GM21447 (cell line): Measurements from ENCODE around the gene KITLG.
"Not testable (repeated sequence)": the region's sequence is repeated elsewhere in the genome, so short reads cannot be mapped to it uniquely, and the experiment has no call there.

Experiments
- ATAC-seq: cut with Tn5 transposase; IDR thresholded peaks from one replicate; pipeline ENCODE4 v1.9.1; 2021; ENCODE audit not compliant: unreplicated experiment

The KITLG gene, protein sequence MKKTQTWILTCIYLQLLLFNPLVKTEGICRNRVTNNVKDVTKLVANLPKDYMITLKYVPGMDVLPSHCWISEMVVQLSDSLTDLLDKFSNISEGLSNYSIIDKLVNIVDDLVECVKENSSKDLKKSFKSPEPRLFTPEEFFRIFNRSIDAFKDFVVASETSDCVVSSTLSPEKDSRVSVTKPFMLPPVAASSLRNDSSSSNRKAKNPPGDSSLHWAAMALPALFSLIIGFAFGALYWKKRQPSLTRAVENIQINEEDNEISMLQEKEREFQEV

DNA sequence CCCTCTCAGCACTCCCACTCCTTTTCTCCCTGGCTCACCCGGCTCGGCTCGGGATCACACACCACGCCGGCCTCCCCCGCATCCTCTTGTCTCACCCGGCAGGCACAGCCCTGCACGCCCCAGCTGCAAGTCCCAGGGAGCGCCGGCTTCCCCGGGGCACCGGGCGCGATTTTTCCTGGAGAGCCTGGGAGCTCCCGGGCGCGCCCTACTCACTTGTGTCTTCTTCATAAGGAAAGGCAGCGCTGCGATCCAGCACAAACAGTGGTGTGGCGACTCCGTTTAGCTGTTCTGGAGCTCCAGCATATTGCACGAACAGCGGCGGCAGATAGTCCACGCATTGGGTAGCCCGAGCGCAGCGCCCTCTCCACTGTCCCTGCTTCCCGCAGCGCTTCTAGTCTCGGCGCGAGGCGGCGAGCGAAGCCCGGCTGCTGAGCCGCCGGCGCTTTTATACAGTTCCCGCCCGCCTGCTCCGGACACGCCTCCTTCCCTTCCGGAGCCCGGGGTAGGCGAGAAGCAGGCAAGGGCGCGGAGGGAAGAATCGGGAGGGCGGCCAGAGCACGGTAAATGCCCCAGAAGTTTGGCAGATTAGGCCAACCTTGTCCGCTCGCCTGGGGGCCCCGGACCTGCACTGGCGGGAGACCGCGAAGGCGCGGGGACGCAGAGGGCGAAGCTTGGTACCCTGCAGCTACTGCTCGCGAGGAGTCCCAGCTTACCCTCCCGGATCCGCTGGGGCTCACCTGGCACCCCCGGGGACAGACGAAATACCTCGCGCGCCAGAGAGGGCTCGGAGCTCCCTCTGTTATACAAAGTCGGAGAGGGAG lies at the start of gene KITLG:
KITLG (minus strand) TSS at position 421 of the 821 bp plus-strand sequence; CDS start at position 228, 193 bp downstream.
- ATAC-seq = peak; percentile 70

DNA sequence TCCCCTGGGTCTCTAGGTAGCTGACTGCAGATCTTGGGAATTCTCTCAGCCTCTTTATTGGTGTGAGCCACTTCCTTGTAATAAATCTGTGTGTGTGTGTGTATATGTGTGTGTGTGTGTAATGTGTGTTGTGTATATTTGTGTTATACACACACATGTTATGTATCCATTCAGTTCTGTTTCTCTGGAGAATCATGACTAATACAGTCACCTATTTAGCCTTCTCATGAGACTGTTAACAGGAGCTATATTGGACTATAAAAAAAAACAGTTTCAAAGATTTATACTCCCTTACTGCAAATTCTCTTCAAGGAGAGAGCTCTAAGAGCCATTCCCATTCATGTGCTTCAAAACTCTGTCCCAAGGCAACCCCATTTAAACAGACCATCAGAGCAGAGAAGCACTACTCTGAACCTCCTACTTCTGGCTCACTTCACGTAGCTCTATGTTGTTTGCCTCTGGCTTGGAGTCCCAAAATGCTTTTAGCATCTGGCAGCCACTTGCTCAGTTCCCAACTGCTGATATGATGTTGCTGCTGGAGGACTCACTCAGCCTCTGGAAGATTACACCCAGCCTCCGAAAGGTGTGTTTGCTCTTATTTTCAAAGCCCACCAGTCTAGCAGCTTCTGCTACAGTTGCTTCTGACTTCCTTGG lies 48.7 kb upstream of the KITLG start:
- no peak for ATAC-seq

DNA sequence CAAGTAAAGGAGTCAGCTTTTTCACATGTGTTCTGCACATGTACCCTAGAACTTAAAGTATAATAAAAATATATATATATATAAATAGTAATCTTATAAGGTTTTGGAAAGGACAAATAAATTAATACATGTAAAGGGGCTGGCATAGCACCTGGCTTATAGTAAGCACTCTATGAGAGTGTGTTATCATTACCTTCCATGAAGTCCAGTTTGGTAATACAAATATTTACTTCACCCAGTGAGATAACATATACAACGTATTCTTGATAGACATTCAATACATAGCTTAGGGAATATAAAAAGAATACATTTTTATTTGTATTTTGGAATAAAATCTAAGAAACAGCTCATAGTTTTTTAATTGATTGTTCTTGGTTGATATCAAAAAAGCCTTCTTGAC lies 47.8 kb upstream of the KITLG start:
- ATAC-seq = not testable (repeated sequence)

DNA sequence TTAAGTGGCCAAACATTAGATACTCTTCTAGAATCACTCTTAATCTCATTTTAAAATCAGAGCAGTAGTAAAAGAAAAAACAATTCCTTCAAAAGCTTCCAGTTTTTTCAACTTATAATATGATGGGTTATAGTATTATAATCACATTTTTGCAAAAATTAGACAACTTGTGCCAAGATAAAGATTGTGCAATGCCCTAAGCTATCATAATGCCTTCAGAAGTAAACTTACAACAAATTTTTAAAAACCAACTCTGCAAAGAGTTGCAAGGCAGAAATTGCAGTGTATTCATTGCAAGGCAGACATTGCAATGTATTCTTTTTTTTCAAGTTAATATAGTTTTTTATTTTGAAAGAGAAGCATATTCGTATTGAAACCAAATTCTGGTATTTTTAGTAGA lies 47.2 kb upstream of the KITLG start:
- no peak for ATAC-seq

DNA sequence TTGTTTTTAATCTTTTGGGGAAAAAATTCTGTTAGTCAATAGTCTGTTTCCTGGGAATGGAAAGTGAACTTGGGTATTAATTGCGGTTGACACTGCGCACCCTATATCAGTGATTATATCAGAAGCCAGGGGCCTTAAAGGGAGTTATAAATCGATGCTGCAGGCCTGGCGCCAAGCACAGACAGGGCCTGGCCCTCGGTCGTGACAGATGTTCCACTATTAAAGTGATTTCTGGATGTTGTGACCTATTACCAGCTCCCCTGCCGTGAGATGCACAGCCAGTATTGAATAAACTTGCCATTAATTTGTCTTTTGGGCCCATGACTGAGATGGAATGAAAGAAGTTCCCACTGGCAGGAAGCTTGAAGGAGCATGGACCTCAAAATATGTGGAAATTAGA lies 45.1 kb upstream of the KITLG start:
- ATAC-seq = no peak

DNA sequence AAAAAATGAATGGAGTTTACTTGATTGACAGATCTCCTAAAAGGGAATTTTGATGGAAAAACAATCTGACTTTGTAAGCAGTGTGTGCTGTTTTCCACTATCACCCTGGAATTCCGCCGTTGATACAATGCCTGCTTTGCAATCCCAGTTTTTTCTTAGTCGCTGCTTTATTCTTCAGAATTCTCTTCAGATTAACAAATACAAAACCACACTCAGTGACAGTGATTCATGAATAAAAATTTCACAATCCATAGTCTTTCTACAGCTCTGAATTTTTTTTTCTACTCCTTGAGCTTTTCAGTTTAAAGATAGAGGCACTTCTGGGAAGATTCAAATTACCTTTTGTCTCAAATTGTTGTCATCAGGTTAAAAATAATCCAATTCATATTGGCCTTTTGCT lies 44.6 kb upstream of the KITLG start:
- ATAC-seq = no peak

DNA sequence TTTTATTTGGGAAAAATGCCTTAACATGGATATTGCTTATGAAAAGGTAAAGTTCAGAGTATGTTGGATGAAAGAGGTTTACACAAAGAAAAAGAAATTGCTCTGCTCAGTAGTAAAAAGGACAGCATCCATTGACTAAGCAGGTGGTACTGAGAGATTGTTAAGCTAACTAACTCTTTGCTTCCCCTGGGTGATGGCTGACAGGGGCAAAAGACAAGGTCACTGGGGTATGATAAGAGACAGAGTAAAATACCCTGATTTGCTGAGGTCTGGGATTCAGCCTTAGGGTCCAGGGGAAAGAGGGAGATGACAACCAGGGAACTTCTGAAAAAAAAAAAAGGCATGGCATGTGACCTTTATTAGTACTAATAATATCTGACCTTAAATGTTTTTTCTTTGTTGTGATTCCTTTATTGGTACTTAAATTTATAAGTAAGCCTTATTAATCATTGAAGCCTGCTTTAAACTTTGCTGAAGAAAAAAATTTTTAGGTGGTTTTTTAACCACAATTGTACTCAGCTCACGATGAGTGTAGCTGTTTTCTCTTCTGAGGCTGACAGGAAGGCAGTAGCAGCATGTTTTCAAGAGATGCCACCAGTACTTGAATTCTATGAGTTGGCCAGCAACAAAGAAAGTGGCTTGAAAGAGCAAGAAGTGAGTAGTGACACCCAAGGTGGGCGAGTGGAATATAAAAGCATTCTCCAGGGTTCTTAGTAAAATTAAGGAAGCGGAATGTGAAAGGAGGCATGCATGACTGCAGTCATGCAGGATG lies 43.7 kb upstream of the KITLG start:
- ATAC-seq = no peak

DNA sequence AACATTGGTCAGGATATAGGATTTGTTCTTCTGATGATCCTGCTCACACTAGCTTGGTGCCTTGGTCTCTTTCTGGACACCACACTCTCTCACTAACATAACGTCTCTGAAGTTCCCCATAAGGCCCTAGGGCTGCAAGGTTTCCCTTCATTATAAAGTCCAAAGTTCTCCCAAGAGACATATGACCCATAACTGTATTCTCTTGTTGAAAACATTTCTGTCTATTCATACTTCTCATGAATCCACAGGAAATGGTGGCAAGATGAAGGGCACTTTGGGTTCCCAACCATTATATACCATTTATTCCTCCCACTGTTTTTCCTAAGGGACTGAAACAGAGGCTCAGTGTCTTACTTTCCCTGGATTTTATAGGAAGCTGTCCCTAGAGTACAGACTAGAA lies 37.1 kb upstream of the KITLG start:
- ATAC-seq = no peak

DNA sequence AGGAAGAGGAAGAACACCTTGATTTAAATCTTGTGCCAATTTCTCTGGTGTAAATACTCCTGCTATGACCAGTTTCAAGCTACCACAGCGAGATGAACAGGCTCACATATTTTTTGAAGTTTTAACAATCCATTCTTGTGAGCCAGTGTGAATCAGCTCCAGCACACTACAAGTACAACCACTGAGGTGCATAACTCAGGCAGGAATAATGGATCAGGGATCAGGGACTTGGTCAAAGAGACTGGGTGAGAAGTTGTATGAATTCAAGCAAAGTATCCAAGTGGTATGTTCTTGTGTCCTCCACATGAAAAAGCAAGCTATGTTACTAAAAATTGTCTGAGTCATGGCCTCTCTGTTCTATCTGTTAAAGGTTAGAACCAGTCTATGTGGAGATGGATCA lies 35.2 kb upstream of the KITLG start:
- ATAC-seq = no peak

DNA sequence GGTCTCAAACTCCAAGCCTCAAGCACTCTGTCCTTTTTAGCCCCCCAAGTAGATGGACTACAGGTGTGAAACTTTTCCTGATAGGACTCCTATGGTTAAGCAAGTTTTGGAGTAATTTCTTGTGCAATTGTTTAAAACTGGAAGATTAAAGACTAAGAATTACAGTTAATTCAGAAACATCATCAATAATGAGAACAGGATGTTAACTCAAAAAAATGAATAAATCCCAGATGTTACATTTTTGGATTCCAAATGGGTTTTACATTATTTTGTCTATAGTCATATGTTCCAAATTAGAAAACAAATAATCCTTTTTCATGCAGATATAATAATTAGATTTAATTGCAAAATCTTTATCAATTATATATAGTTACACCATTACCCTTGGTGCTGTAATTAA lies 24.4 kb upstream of the KITLG start:
- ATAC-seq = no peak

DNA sequence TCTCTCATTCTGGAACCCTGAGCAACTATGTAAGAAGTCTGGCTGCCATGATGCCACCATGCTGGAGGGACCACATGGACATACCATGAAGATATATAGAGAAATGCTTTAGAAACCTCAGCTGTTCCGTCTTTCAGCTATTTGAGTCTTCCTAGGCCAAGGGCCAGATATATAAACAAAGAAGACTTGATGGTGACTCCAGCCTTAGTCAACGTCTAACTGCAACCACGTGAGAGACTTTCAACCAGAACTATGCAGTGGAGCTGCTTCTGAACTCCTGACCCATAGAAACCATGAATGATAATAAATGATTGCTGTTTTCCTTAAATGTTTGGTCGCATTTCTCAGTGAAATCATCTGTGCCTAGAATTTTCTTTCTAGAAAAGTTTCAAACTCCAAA lies 20.0 kb upstream of the KITLG start:
- ATAC-seq = no peak

DNA sequence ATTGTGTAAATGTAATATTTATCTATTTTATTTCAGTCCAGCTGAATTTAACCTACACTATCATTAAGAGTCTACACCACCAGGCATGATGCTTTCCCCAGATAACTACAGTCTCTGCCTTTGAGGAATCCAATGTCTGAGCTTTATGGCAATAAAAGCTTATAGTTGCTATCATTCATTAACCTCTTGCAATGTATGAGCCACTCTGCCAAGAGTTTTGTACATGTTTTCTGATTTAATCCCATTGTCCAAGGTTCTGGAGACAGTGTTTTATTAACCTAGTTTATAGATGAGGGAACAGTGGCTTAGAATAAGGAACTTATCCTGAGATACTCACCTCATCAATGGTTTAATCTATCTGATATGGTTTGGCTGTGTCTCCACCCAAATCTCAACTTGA lies 17.1 kb upstream of the KITLG start:
- no peak for ATAC-seq

DNA sequence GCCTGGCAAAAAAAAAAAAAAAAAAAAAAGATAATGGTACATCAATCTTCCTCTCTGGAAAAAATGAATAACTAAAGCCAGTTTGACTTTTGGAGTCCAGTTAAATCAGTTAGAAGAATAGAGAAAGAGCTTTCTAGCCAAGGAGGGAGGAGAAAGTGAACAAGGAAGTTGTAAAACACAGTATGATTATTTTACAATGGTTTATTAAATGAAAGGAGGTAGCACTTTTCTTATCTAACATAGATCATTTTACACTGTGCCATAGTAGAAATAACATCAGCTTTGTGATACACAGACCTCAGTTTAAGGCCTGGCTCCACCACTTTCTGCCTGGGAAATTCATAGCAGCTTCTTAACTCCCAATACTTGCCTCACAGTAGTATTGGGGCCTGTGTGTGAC lies 15.4 kb upstream of the KITLG start:
- ATAC-seq = no peak

DNA sequence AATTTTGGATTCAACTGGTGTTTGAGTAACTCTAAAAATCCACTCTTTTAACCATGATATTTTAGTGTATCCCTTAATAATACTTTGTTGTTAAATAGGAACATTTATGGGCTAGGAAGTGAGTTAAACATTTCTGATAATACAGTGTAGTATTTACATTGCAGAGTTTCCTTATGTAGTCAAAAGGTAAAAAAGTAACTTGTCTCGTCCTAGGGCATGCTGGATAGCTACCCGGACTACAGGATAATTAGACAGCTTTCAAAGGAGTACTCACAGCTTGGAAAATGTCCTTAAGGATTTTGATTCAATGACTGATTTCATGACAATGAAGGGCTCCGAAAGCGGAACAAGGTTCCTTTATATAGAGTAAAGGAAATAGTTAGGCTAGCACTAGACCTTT lies 14.5 kb upstream of the KITLG start:
- no peak for ATAC-seq

DNA sequence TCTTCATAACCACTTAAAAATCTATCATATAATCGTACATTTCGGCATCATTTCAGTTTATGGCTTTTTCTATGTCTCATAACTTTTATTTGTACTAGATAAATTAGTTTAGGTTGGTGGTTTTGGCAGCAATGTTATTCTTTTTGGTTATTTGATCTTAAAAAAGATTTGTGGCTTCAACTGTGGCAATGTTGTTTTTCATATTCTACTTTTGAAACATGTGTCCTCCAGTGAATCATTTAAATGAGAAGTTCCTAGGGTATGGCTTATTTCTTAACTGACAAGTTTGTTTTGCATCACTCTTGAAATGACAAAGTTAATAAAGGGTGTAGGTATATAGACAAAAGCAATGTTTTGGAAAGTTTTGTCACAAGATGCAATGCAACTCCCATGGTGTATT lies 11.1 kb upstream of the KITLG start:
- ATAC-seq = no peak

DNA sequence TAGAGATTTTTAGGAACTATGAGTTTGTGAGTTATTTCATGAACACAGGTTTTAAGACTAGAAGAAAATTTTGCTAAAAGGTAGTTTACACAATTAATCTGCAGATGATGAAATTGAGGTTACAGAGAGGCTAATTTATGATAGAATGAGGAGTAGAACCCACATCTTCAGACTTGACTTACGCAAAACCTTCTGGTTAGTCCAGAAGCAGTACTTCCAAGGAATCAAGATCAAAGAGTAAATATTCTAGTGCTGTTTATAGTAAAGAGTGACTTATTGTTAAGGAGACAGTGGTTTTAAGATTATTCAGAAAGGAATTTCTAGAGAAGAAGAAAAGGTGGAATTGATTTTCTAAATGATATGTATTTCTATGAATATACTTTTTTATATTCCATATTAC lies 10.6 kb upstream of the KITLG start:
- no peak for ATAC-seq

DNA sequence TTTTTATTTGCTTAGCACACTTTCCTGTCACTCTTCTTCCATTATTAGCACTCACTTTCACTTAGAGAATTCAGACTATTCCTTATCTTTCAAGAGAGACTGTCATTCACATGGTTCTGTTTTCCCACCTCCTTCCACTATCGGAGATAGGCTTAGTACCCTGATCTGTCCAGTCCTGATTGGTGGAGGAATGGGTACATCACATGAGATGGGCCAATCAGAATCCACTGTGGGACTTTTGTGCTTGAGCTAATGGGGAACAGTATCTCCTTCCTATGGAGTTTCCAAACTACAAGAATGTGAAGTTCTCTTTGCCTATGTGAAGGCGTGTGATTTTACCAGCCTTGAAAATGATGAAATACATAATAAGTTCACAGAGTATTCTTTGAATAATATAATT lies 4.8 kb upstream of the KITLG start:
- no peak for ATAC-seq

DNA sequence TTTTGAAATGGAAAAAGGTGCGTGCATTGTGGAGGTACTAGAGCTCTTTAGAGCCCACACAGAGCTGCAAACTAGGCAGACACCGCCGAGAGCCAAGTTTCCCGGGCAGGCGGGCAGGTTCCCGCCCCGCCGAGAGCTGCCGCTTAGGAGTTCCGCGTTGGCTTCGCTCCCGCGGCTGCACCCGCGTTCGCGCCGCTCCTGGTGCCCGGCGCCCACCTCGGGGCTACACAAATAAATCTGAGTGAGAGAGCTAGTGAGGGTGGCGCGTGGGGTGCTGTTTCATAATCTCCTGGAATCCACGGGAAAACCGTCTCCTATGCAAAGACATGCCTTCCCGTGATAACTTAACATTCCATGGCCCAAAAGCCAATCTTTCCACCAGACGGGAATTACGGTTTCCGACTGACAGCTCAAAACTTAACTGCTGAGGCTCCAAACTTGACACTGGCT lies 645 bp downstream of the KITLG start:
- ATAC-seq = no peak

DNA sequence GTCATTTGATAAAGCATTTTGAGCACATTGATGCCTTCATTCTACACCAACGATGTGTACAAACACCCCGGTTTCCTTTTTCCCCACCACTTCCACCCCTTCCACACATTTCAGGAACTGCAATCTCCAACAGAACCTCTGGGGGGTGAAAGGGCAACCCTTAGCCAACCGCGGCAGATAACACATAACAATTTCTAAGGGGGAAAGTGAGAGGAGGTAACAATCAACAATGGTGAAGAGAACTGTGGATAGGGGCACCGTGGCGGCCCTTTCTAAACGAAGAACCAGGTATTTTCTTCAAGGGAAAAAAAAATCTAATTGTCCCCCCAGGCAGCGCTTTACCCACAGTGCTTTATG lies 1.1 kb downstream of the KITLG start:
- ATAC-seq = no peak

DNA sequence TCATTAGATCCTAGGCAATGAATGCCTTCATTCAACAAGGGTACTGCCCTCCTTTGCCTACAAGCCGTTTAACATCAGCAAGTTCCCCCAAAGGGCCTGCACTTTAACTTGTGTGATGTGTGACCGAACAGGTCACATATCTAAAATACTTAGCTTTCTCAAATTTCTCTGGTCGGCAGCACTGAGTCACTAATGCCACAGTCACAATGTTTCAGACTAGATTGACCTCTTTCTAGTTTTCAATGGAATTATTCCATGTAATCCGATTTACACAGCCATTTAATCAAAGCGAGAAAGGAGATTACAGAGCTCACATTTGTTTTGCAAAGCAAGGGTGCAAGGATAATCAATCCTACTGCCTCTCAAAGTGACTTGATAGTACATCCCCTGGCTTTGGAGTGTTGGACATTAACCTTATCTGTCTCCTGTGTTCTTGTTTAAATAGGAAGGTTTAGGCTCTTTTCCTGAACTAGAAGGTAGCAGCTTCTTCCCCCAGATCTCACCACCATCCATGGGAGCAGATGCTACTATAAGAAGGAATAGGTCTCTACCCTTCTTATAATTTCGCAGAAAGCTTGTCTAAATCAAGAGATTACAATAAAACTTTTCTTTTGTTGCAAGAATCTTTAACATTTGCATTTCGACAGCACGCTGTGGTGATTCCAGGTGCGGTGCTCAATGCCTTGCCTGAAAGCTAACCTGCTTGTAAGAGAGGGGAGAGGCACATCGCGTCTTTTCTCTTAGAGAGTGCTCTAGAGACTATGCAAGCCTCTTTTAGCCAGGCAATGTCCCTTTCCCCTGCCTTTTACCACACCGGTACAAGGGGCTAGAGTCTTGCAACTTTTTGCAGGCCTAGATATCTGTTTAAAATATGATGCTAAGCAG lies 1.8 kb downstream of the KITLG start:
- ATAC-seq = no peak
